Measurements from ENCODE around the gene DPAGT1.

DPAGT1 gene

DNA sequence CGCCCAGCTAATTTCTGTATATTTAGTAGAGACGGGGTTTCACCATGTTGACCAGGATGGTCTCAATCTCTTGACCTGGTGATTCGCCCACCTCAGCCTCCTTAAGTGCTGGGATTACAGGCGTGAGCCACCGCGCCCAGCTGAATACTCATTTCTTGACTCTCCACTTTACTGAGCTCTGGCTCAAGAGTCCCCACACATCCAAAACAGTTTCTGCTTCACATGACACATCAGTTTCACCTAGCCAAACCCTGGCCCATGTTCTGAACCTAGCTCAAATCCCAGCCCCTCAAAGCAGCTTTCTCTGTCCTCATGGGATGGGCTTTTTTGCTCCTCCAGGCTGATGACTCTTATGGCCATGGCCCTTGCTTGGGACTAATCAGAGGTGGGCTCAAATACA is 54.4 kb downstream of the DPAGT1 start:
- POLR2A ChIA-PET: interaction anchor here (0.6 to 1.2 kb wide), 3 partner anchors 11 to 38 kb away, joined by 4 to 6 read pairs (median 4); partner anchors contain the start of gene HMBS

More for the DNA sequence above, 54.4 kb downstream of the DPAGT1 start:
- H3K4me1 ChIP-seq (ENCODE audit: control insufficient read depth, insufficient read depth, low read length): no peaks in the 10 kb centered on the region
- H3K36me3 ChIP-seq (ENCODE audit: control insufficient read depth in 2 of 2, insufficient read depth in 1 of 2, low read length in 2 of 2): peaks cover 0 to 78% of the 10 kb centered on the region in 2 experiments; a peak in 2 of 3 replicates
- H3K27ac ChIP-seq (ENCODE audit: extremely low read depth, low read depth, low read length): no peak overlapping the region
- TF ChIP-seq ZNF747 (tag by site-specific recombination; IDR thresholded peaks at IDR 0.05) (no peak), ZNF555 (tag by site-specific recombination; conservative IDR thresholded peaks at IDR 0.05) (no peak), ZNF2 (tag by site-specific recombination; IDR thresholded peaks at IDR 0.05) (no peak), TCF7L2 (IDR thresholded peaks at IDR 0.05; ENCODE audit: borderline replicate concordance, low read depth, low read length) (no peak), ZNF664 (tag by site-specific recombination; IDR thresholded peaks at IDR 0.05) (no peak), ZNF629 (tag by site-specific recombination; IDR thresholded peaks at IDR 0.05) (no peak), ZNF354C (tag by site-specific recombination; IDR thresholded peaks at IDR 0.05; ENCODE audit: borderline replicate concordance, low read depth) (no peak), ZNF544 (tag by site-specific recombination; IDR thresholded peaks at IDR 0.05) (no peak), BCL11B (tag by site-specific recombination; IDR thresholded peaks at IDR 0.05; ENCODE audit: low read depth) (no peak), GLIS1 (tag by site-specific recombination; IDR thresholded peaks at IDR 0.05) (no peak), ZNF16 (tag by site-specific recombination; IDR thresholded peaks at IDR 0.05; ENCODE audit: low read depth) (no peak)
- TF ChIP-seq, protein P1, sequence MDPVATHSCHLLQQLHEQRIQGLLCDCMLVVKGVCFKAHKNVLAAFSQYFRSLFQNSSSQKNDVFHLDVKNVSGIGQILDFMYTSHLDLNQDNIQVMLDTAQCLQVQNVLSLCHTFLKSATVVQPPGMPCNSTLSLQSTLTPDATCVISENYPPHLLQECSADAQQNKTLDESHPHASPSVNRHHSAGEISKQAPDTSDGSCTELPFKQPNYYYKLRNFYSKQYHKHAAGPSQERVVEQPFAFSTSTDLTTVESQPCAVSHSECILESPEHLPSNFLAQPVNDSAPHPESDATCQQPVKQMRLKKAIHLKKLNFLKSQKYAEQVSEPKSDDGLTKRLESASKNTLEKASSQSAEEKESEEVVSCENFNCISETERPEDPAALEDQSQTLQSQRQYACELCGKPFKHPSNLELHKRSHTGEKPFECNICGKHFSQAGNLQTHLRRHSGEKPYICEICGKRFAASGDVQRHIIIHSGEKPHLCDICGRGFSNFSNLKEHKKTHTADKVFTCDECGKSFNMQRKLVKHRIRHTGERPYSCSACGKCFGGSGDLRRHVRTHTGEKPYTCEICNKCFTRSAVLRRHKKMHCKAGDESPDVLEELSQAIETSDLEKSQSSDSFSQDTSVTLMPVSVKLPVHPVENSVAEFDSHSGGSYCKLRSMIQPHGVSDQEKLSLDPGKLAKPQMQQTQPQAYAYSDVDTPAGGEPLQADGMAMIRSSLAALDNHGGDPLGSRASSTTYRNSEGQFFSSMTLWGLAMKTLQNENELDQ (tag by site-specific recombination; IDR thresholded peaks at IDR 0.05; ENCODE audit: low read depth): no peak
- TF ChIP-seq, protein P2, sequence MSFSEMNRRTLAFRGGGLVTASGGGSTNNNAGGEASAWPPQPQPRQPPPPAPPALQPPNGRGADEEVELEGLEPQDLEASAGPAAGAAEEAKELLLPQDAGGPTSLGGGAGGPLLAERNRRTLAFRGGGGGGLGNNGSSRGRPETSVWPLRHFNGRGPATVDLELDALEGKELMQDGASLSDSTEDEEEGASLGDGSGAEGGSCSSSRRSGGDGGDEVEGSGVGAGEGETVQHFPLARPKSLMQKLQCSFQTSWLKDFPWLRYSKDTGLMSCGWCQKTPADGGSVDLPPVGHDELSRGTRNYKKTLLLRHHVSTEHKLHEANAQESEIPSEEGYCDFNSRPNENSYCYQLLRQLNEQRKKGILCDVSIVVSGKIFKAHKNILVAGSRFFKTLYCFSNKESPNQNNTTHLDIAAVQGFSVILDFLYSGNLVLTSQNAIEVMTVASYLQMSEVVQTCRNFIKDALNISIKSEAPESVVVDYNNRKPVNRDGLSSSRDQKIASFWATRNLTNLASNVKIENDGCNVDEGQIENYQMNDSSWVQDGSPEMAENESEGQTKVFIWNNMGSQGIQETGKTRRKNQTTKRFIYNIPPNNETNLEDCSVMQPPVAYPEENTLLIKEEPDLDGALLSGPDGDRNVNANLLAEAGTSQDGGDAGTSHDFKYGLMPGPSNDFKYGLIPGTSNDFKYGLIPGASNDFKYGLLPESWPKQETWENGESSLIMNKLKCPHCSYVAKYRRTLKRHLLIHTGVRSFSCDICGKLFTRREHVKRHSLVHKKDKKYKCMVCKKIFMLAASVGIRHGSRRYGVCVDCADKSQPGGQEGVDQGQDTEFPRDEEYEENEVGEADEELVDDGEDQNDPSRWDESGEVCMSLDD (tag by site-specific recombination; IDR thresholded peaks at IDR 0.05): no peak
- TF ChIP-seq, protein P3, sequence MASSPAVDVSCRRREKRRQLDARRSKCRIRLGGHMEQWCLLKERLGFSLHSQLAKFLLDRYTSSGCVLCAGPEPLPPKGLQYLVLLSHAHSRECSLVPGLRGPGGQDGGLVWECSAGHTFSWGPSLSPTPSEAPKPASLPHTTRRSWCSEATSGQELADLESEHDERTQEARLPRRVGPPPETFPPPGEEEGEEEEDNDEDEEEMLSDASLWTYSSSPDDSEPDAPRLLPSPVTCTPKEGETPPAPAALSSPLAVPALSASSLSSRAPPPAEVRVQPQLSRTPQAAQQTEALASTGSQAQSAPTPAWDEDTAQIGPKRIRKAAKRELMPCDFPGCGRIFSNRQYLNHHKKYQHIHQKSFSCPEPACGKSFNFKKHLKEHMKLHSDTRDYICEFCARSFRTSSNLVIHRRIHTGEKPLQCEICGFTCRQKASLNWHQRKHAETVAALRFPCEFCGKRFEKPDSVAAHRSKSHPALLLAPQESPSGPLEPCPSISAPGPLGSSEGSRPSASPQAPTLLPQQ (tag by site-specific recombination; IDR thresholded peaks at IDR 0.05): no peak
- TF ChIP-seq, protein P4, sequence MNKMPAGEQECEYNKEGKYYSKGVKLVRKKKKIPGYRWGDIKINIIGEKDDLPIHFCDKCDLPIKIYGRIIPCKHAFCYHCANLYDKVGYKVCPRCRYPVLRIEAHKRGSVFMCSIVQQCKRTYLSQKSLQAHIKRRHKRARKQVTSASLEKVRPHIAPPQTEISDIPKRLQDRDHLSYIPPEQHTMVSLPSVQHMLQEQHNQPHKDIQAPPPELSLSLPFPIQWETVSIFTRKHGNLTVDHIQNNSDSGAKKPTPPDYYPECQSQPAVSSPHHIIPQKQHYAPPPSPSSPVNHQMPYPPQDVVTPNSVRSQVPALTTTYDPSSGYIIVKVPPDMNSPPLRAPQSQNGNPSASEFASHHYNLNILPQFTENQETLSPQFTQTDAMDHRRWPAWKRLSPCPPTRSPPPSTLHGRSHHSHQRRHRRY (tag by site-specific recombination; IDR thresholded peaks at IDR 0.05): no peak
- CTCF ChIA-PET: no interaction called here
- H3K9me3 ChIP-seq (ENCODE audit: control insufficient read depth, insufficient read depth, low read depth, low read length): no peaks in the 10 kb centered on the region
- no peak overlapping the region for H3K4me3 ChIP-seq (ENCODE audit: low read depth, low read length)
